Measurements from ENCODE around the gene TMLHE. TPM values are rescaled to one million over a fixed set of nuclear protein-coding genes. Genes with fewer than 3 reads are reported as not detected.
"Not testable (repeated sequence)": the region's sequence is repeated elsewhere in the genome, so short reads cannot be mapped to it uniquely, and the experiment has no call there.

The TMLHE gene
- total RNA-seq, 1 experiment from 2014 or later: not detected

- Histone ChIP-seq H3K4me2 (ENCODE audit: low read length) (no peak overlapping the region), H3K27me3 (ENCODE audit: low read length) (no peaks in the 10 kb centered on the region), H3K4me1 (ENCODE audit: insufficient read depth, low read length) (no peaks in the 10 kb centered on the region), H3K9me2 (replicated peaks; ENCODE audit: low read length) (no peaks in the 10 kb centered on the region), H3K79me2 (ENCODE audit: low read length) (no peaks in the 10 kb centered on the region), H4K20me1 (ENCODE audit: low read length) (no peaks in the 10 kb centered on the region), H3K9me3 (ENCODE audit: low read length) (no peaks in the 10 kb centered on the region), H3K36me3 (ENCODE audit: low read depth, low read length) (no peaks in the 10 kb centered on the region), H3K27ac (ENCODE audit: low read length) (no peak overlapping the region), H3K9ac (ENCODE audit: low read length) (no peak overlapping the region), H3K4me3 (ENCODE audit: low read length) (no peak overlapping the region), H3F3A (ENCODE audit: low read length, unreplicated experiment) (no peaks in the 10 kb centered on the region), H2AFZ (ENCODE audit: low read length) (no peak overlapping the region)
- intact Hi-C loops (cut with micrococcal nuclease): no loop called here
- DNase-seq (no peak), ATAC-seq (no peak)
- POLR2A ChIA-PET (ENCODE audit: unreplicated experiment): no interaction called here
- TF ChIP-seq EZH2phosphoT487 (IDR thresholded peaks at IDR 0.05; ENCODE audit: borderline replicate concordance, low read length) (no peak), CTCF (conservative IDR thresholded peaks at IDR 0.05; ENCODE audit: low read depth, low read length) (no peak), EZH2 (IDR thresholded peaks at IDR 0.05; ENCODE audit: low read length, unreplicated experiment) (no peak)
- CTCF ChIA-PET: no interaction called here
- no TSS peak for BruUV-seq (replicated peaks)
These were observed 98.5 kb downstream of the TMLHE start for GRCh38 chrX:155514225-155514624.

GRCh38 chrX:155505296-155505695 lies 107.5 kb downstream of the TMLHE start:
- Histone ChIP-seq H3F3A (ENCODE audit: low read length, unreplicated experiment) (no peaks in the 10 kb centered on the region), H4K20me1 (ENCODE audit: low read length) (no peaks in the 10 kb centered on the region), H3K9ac (ENCODE audit: low read length) (no peak overlapping the region), H3K9me2 (replicated peaks; ENCODE audit: low read length) (no peaks in the 10 kb centered on the region), H3K79me2 (ENCODE audit: low read length) (no peaks in the 10 kb centered on the region), H2AFZ (ENCODE audit: low read length) (no peak overlapping the region), H3K27ac (ENCODE audit: low read length) (no peak overlapping the region), H3K36me3 (ENCODE audit: low read depth, low read length) (no peaks in the 10 kb centered on the region), H3K27me3 (ENCODE audit: low read length) (no peaks in the 10 kb centered on the region), H3K9me3 (ENCODE audit: low read length) (no peaks in the 10 kb centered on the region), H3K4me1 (ENCODE audit: insufficient read depth, low read length) (no peaks in the 10 kb centered on the region), H3K4me3 (ENCODE audit: low read length) (no peak overlapping the region), H3K4me2 (ENCODE audit: low read length) (no peak overlapping the region)
- DNase-seq: no peak
- CTCF ChIA-PET: no interaction called here
- no TSS peak for BruUV-seq (replicated peaks)
- intact Hi-C loops (cut with micrococcal nuclease): no loop called here
- no peak for ATAC-seq
- TF ChIP-seq EZH2phosphoT487 (IDR thresholded peaks at IDR 0.05; ENCODE audit: borderline replicate concordance, low read length): no peak
- no peak for TF ChIP-seq CTCF (conservative IDR thresholded peaks at IDR 0.05; ENCODE audit: low read depth, low read length)
- no peak for TF ChIP-seq EZH2 (IDR thresholded peaks at IDR 0.05; ENCODE audit: low read length, unreplicated experiment)
- POLR2A ChIA-PET (ENCODE audit: unreplicated experiment): no interaction called here

- ATAC-seq; H3K79me2 ChIP-seq (ENCODE audit: low read length); H4K20me1 ChIP-seq (ENCODE audit: low read length); H3K36me3 ChIP-seq (ENCODE audit: low read depth, low read length); DNase-seq; intact Hi-C loops (cut with micrococcal nuclease); H3F3A ChIP-seq (ENCODE audit: low read length, unreplicated experiment); H3K4me1 ChIP-seq (ENCODE audit: insufficient read depth, low read length); H3K9ac ChIP-seq (ENCODE audit: low read length); H3K27me3 ChIP-seq (ENCODE audit: low read length); H3K4me3 ChIP-seq (ENCODE audit: low read length); H2AFZ ChIP-seq (ENCODE audit: low read length); POLR2A ChIA-PET (ENCODE audit: unreplicated experiment); CTCF ChIA-PET; BruUV-seq (replicated peaks); H3K27ac ChIP-seq (ENCODE audit: low read length); H3K4me2 ChIP-seq (ENCODE audit: low read length); H3K9me2 ChIP-seq (replicated peaks; ENCODE audit: low read length); H3K9me3 ChIP-seq (ENCODE audit: low read length): not testable (repeated sequence)
These were observed 117.6 kb downstream of the TMLHE start for GRCh38 chrX:155495134-155495533.

GRCh38 chrX:155491421-155491820 lies 121.3 kb downstream of the TMLHE start:
- H3K27me3 ChIP-seq (ENCODE audit: low read length); H3K4me3 ChIP-seq (ENCODE audit: low read length); H2AFZ ChIP-seq (ENCODE audit: low read length); H3K79me2 ChIP-seq (ENCODE audit: low read length); DNase-seq; ATAC-seq; CTCF ChIA-PET; H3K4me2 ChIP-seq (ENCODE audit: low read length); H3K9me2 ChIP-seq (replicated peaks; ENCODE audit: low read length); H3K27ac ChIP-seq (ENCODE audit: low read length); H3K4me1 ChIP-seq (ENCODE audit: insufficient read depth, low read length); H3K9ac ChIP-seq (ENCODE audit: low read length); intact Hi-C loops (cut with micrococcal nuclease); H3F3A ChIP-seq (ENCODE audit: low read length, unreplicated experiment); POLR2A ChIA-PET (ENCODE audit: unreplicated experiment); H3K36me3 ChIP-seq (ENCODE audit: low read depth, low read length); H4K20me1 ChIP-seq (ENCODE audit: low read length); H3K9me3 ChIP-seq (ENCODE audit: low read length); BruUV-seq (replicated peaks): not testable (repeated sequence)

- POLR2A ChIA-PET (ENCODE audit: unreplicated experiment): not testable (repeated sequence)
These were observed 135.6 kb downstream of the TMLHE start for GRCh38 chrX:155477136-155477535.

More at GRCh38 chrX:155477136-155477535, 135.6 kb downstream of the TMLHE start:
- H3K36me3 ChIP-seq (ENCODE audit: low read depth, low read length); H3K27ac ChIP-seq (ENCODE audit: low read length); BruUV-seq (replicated peaks); H4K20me1 ChIP-seq (ENCODE audit: low read length); ATAC-seq; H2AFZ ChIP-seq (ENCODE audit: low read length); intact Hi-C loops (cut with micrococcal nuclease); H3K4me2 ChIP-seq (ENCODE audit: low read length); H3K4me1 ChIP-seq (ENCODE audit: insufficient read depth, low read length); H3K27me3 ChIP-seq (ENCODE audit: low read length); H3K79me2 ChIP-seq (ENCODE audit: low read length); H3K9me2 ChIP-seq (replicated peaks; ENCODE audit: low read length); H3K9me3 ChIP-seq (ENCODE audit: low read length); H3K4me3 ChIP-seq (ENCODE audit: low read length); H3F3A ChIP-seq (ENCODE audit: low read length, unreplicated experiment); DNase-seq; CTCF ChIA-PET; H3K9ac ChIP-seq (ENCODE audit: low read length): not testable (repeated sequence)

Measured in PC-3 (cell line).